Stimulated activated CD4-positive, alpha-beta T cell treated with anti-CD3 and anti-CD28 coated beads, TNF-alpha, amount 100 ng/mL, for 4 hours (primary cell): Measurements from ENCODE around the gene ACYP2.
"Not testable (repeated sequence)": the region's sequence is repeated elsewhere in the genome, so short reads cannot be mapped to it uniquely, and the experiment has no call there.

Experiments used
- DNase-seq, 3 experiments: peaks; one replicate each; pipeline ENCODE4 v3.0.0-alpha.2; 2020; ENCODE audit warnings: low read depth in 3 of 3

ACYP2 gene

DNA sequence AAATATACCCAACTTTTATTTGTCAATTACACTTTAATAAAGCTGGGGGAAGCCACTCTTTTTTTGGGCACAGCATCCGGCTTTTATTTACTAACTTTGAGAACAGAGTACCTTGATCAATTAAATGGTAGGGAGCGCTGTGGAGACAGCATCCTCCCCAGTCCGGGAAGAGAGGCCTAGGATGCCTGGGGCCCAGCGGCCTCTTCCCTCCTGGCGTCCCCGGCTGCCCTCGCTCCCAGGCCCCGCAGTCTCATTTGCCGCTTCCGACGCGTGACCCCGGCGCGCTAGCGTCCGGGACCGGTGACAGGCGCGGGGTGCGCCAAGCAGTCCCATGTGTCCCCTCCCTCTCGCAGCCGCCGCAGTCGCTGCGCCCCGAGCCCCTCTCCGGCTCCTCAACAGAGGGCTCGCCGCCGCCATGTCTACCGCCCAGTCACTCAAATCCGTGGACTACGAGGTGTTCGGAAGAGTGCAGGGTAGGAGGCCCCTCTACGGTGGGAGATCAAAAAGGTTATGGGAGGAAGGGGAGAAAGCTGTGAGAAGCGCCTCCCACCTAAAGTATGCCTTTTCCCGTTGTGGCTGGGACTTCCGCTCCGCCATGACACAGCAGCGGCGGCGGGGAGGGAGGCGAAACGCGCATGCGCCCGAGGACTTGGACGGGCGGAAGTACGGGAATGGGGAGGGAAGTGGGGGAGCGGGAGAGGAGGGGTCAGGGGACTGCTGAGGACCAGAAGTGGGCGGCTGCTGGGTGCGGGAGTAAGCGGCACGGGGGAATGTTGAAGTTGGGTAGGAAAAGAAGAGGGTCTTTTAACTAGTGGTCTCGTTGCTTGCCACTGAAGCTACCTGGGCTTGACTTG is at the start of gene ACYP2:
Gene ACYP2 (plus strand): TSS at position 332 of the 854 bp plus-strand sequence.
- peak; percentile 84 to 90 (median 88) for DNase-seq

DNA sequence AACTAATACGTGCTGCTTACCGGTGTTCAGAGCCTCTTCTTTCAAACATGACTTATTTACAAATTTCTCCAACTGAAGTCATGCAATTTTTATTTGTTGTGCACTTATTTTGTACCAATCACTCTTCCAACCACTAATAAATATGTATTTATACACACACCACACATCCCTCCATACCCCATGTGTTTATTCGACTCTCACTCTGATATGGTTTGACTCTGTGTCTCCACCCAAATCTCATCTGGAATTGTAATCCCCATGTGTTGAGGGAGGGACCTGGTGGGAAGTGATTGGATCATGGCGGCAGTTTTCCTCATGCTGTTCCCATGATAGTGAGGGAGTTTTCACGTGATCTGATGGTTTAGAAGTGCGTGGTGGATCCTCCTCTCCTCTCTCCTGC is 49.5 kb upstream of the ACYP2 start:
- no peak for DNase-seq

GRCh38 chr2:54067851-54068375 is 47.5 kb upstream of the ACYP2 start:
- no peak for DNase-seq

- not testable (repeated sequence) for DNase-seq
These were observed 42.9 kb upstream of the ACYP2 start for GRCh38 chr2:54072483-54072882.

DNA sequence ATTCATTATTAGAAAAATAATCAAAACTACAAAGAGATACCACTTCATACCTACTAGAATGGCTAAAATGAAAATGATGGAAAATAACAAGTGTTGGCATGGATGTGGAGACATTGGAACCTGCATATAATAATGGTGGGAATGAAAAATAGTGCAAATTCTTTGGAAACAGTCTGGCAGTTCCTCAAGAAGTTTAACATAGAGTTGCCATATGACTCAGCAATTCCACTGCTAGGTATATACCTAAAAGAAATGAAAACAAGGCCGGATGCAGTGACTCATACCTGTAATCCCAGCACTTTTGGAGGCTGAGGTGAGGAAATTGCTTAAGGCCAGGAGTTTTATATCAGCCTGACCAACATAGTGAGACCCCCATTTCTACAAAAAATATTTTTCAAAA is 41.6 kb upstream of the ACYP2 start:
- no peak for DNase-seq

DNA sequence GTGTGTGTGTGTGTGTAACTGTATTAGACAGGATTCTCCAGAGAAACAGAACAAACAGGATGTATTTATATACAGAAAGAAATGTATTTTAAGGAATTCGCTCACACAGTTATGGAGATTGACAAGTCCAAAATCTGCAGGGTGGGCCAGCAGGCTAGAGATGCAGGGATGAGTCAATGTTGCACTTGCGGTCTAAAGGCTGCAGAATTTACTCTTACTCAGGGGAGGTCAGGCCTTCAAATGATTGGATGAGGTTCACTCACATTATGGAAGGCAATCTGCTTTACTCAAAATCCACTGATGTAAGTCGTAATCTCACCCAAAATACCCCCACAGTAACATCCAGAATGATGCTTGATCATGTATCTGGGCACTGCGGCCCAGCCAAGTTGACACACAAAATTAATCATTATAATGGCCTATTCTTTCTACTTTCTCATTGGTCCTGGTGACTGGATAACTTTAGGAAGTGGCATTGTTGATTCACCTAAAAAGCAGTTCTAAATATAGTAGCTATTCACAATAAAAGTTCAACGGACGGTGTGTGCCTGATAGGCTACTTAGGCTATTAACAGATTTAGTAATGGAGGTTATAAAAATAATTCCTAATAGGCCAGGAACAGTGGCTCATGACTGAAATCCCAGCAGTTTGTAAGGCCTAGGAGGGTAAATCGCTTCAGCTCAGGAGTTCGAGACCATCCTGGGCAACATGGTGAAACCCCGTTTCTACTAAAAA is 40.6 kb upstream of the ACYP2 start:
- DNase-seq: no peak

GRCh38 chr2:54076586-54076985 is 38.8 kb upstream of the ACYP2 start:
- DNase-seq: no peak

- DNase-seq: no peak
These were observed 38.1 kb upstream of the ACYP2 start for GRCh38 chr2:54077088-54077900.

DNA sequence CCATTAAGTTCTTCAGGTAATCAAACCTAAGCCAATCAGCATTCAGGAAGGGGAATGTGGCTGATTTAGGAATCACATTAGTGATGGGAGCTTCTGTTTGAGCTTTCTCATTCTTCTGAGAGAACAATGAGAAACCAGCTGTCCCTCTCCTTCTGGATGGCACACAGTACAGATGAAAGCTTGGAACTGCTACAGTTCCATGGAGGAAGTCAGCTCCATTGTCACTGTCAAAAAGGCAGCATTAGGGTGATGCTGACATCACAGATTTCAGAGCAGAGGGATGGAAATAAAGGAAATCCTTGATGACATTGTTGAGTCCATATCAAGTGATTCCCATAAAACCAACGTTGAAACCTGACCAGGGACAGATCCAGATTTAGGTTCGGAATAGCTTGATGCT is 36.1 kb upstream of the ACYP2 start:
- no peak for DNase-seq

DNA sequence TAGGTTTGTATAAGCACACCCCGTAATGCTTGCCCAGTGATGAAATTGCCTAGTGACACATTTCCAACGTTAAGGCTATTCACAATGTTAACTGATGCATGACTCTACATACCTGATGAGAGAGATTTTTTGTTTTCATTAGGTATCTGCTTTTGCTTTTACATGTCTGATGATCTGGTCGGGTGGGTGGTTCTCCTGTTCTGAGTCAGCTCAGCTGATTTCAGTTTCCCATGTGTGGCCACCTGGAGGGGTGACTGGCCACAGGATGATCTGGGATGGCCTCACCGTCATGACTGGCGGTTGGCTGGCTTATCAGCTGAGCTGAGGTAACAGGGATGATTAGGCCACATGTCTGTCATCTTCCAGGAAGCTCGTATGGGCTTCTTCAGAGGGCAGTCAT is 33.8 kb upstream of the ACYP2 start:
- DNase-seq: no peak

DNA sequence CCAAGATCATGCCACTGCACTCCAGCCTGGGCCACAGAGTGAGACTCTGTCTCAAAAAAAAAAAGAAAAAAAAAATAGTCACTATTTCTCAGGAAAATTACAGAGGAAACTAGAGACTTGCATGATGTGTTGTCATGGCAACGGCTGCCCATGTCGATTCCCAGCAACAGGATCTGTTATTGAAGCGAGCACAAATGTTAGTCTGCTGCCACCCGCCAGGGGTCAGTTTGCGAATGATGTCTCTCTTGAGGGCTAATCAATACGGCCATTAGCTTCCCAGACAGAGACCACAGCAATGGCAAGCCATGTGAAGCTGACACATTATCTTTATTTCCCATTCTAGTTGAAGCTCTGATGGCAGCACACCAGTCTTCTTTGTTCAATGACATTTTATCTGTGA is 32.4 kb upstream of the ACYP2 start:
- no peak for DNase-seq

DNA sequence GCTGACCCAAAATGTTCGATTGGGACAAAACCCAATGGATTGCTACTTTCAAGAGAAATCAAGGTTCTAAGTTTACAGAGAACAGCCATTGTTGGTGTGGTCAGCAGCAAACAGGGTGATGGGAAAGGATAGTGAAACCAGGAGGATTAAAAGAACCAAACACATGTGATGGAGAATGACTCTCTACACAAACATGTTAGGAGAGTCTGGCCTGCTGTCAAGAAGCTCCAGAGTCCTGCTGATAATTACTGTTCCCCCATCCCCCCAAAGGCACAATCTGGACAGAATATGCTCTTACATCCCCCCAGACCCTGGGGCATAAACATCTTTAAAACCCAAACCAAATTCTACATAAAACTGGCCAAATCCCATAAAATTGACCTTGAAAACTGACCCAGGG is 32.0 kb upstream of the ACYP2 start:
- DNase-seq: no peak

GRCh38 chr2:54084600-54084999 is 30.8 kb upstream of the ACYP2 start:
- DNase-seq: no peak

GRCh38 chr2:54085069-54085468 is 30.3 kb upstream of the ACYP2 start:
- DNase-seq: no peak

DNA sequence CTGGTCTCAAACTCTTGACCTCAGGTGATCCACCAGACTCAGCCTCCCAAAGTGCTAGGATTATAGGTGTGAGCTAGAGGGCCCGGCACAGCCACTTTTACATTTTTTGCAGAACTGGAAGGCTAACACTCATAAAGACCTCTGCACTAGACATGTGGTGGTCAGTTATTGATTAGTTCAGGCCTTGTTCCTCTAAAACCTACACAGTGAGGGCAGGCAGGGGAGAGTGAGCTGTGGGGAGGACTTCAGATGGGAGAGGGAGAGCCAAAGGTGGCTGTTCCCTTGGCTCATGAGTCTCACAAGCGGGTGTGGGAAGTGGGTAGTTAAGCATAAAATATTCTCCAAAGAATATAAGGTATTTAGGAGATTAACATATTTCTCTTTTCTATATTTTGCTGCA is 29.3 kb upstream of the ACYP2 start:
- DNase-seq: no peak

GRCh38 chr2:54088191-54088634 is 27.2 kb upstream of the ACYP2 start:
- no peak for DNase-seq

DNA sequence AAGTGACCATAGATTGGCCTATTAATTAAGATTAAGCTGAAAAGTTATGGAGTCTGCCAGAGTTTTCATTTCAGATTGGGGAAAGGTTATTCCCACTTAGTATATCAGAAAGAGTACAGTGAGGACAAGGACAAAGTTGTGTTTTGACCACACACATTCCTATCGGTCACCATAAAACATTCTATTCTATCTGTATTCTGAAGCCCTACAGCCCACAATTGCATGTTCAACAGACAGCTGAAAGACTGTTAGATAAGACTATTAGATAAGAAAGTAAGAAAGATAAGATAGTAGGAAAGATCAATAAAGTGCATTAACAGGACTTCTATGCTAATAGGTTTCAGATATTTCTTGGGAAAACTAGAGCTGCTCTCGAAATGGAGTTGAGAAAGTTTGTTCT is 26.7 kb upstream of the ACYP2 start:
- DNase-seq: no peak

DNA sequence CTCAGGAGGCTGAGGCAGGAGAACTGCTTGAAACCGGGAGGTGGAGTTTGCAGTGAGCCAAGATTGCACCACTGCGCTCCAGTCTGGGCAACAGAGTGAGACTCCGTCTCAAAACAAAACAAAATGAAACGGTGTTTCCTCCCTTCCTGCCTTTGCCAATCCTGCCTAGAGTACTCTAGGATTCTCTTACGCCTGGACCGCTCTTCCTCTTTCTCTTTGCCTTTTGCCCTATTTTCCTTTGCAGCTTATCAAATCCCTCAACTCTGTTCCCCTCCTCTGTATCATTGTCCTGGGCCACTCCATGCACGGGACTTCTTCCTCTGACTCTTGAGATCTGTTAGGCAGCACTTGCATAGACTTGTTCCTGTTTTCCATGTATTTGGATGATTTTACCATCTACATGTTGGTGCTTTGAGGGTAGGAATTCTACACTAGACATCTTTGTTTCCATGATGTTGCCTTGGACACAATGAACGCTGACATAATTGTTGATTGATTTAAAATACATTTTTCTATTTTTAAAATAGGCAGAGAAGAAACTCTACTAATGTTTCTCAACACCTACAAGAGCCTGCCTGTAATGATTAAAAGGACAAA is 24.8 kb upstream of the ACYP2 start:
- no peak for DNase-seq

- DNase-seq: no peak
These were observed 22.5 kb upstream of the ACYP2 start for GRCh38 chr2:54092940-54093339.

- DNase-seq: not testable (repeated sequence)
These were observed 20.0 kb upstream of the ACYP2 start for GRCh38 chr2:54095406-54095805.

DNA sequence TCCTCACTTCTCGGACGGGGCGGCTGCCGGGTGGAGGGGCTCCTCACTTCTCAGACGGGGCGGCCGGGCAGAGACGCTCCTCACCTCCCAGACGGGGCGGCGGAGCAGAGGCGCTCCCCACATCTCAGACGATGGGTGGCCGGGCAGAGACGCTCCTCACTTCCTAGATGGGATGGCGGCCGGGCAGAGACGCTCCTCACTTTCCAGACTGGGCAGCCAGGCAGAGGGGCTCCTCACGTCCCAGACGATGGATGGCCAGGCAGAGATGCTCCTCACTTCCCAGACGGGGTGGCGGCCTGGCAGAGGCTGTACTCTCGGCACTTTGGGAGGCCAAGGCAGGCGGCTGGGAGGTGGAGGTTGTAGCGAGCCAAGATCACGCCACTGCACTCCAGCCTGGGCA is 19.3 kb upstream of the ACYP2 start:
- DNase-seq: not testable (repeated sequence)

- DNase-seq: no peak
These were observed 18.3 kb upstream of the ACYP2 start for GRCh38 chr2:54097124-54097523.
